ENCODE data around the gene ZNF300. TPM values are rescaled to one million over a fixed set of nuclear protein-coding genes. Genes with fewer than 3 reads are reported as not detected.
A peak's percentile ranks its signal among the peaks of the same experiment; 100 is the strongest.
"Not testable (repeated sequence)": the region's sequence is repeated elsewhere in the genome, so short reads cannot be mapped to it uniquely, and the experiment has no call there.

Gene ZNF300
- total RNA-seq = 0.54 TPM
- long read RNA-seq = 0 reads

DNA sequence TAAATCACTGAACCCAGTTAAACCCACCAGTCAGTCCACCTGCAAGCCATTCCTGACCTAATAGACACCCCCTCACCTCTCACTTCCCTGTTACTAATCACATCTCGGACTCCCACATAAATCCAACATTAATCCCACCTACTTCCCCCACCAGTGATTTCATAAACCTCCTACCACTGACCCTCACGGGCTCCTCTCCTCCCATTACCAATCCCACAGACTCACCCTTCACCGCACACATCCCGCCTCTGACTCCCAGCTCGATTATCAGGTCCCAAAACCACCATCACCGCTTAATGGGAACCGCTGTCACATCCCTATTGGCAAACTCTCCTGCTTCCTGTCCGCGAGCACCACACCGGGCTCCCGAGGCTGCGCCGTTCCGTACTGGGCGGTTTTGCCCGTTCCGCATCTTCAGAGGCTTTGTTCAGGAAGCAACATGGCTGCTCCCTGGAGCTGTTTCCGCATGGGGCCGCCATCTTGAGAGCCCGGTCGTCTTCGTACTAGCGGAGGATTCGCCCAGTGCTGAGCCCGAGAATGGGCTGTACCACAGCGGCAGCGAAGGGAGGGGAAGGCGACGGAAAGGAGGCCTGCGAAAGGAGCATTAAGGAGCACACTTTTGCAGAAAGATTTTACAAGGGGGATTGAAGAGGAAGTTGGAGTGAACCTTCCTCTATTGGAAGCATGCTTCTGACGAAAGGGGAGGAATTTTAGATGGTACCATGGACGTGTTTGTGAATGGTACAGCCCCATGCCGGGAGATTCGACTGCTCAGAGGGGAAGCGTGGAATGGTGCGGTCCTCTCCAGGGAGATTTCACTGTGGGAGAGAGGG, at the start of gene ZNF300:
TSS of gene ZNF300 (minus strand) at position 502 of the 833 bp plus-strand sequence. CDS start 1,825 bp downstream, outside the sequence.
- ATAC-seq (ENCODE audit: poor library complexity) (peak; percentile 100), DNase-seq (peak; percentile 90)
- intact Hi-C loops (cut with DNase I) = no loop called here

DNA sequence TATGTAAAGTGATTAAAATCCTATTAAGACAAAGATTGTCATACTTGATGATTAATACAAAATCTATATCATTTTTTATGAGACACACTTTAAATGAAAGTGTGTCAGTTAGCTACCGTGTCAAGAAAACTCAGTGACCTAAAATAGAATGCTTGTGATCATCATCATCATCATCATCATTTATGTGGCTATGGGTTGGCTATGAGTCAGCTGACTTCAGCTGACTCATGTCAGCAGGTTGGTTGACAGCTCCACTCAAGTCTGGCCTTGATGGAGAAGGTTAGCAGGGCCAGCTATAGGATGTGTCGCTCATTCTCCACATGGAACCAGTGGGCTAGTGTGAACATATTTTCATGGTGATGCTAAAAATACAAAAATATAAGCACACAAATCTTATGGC, 43.8 kb upstream of the ZNF300 start:
- no peak for ATAC-seq (ENCODE audit: poor library complexity)
- intact Hi-C loops (cut with DNase I) = no loop called here

DNA sequence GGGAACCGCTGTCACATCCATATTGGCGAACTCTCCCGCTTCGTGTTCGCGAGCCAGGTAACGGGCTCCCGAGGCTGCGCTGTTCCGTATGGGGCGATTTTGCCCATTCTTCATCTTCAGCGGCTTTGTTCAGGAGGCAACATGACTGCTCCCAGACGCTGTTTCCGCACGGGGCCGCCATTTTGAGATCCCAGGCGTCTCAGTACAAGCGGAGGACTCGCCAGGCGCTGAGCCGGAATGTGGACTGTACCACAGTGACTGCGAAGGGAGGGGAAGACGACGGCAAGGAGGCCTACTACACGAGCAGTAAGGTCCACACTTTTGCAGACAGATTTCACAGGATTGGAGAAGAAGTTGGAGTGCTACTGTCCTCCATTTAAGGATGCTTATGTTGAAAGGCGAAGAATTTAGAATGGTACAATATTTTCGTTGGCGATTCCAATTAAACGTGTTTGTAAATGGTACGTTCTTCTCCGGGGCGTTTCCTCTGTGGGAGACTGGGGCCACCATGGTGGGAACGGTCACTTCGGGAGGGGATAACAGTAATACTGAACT, 41.6 kb upstream of the ZNF300 start:
- ATAC-seq (ENCODE audit: poor library complexity) (peak; percentile 99), DNase-seq (peak; percentile 89)
- intact Hi-C loops (cut with DNase I) = no loop called here

More for the DNA sequence above, 43.8 kb upstream of the ZNF300 start:
- DNase-seq = no peak

DNA sequence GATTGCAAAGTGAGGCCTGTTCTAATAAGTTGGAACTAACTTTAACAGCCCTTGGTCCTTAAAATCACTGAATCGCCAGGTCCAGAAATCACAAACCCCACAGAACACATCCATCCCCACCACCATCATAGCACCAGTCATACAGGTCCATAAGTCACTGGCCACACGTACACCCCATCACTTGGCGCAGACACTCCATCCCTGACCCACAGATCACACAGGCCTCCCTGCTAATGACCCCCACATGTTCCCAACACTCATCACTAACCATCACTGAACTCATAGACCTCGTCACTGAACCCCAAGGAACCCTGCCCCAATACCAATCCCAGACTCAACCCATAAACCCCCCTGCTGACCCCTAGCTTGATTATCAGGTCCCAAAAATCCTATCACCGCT, 41.2 kb upstream of the ZNF300 start:
- DNase-seq = no peak
- ATAC-seq (ENCODE audit: poor library complexity) = peak; percentile 60
- intact Hi-C loops (cut with DNase I) = no loop called here

DNA sequence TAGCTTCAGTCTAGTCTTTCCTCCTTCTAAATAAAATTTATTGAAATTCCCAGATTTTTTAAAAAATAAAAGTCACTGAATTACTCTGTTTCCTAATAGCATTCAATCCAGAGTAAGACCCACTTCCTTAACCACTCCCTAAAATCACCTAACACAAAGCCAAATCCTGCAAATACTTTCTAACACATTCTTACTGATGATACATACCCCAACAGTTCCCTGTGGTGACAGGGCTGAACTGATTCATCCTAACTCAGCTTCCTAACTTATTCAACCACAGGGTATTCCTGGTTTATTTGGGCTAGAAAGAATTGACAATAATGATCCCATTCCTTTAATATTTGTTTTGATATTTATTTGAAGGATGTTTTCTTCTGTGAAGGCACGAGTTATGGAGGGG, 40.7 kb upstream of the ZNF300 start:
- ATAC-seq (ENCODE audit: poor library complexity) = no peak
- intact Hi-C loops (cut with DNase I) = no loop called here

DNA sequence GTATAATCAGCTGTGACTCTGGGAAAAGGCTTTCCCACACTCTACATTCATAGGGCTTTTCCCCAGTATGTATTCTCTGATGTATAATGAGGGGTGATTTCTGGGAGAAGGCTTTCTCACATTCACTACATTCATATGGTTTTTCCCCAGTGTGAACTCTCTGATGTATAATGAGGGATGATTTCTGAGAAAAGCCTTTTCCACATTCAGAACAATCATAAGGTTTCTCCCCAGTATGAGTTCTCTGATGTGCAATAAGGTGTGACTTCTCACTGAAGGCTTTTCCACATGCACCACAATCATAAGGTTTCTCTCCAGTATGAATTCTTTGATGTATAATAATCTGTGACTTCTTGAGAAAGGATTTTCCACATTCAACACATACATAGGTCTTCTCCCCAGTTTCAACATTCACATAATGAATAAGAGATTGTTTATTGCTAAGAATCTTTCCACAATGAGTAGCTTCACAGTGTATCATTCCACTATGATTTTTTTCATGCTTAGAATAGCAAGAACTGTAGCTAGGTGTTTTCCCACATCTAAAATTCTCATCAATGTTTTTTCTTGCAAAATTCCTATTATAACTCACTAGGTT, 26.7 kb upstream of the ZNF300 start:
- intact Hi-C loops (cut with DNase I) = no loop called here

More for the DNA sequence above, 40.7 kb upstream of the ZNF300 start:
- no peak for DNase-seq

DNA sequence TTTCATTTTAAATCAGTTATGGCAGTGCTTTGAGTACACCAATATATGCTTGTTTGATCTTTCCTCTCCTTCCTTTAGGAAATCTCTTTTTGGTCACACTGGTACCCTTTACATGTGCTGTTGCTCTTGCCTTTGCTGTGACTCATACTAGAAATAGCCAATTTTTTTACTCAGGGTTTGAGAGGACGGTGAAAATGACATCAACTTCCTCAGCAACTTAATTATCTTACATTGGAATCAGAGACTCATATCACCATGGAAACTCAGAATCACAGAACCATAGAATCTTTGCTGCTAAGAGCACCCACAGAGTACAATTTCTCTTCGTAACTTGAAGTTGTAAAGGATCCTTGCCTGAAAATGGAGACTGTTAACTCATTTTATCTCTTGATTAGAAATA, 13.8 kb upstream of the ZNF300 start:
- intact Hi-C loops (cut with DNase I) = no loop called here
- ATAC-seq (ENCODE audit: poor library complexity) (no peak), DNase-seq (no peak)

More for the DNA sequence above, 26.7 kb upstream of the ZNF300 start:
- ATAC-seq (ENCODE audit: poor library complexity) = no peak
- no peak for DNase-seq

DNA sequence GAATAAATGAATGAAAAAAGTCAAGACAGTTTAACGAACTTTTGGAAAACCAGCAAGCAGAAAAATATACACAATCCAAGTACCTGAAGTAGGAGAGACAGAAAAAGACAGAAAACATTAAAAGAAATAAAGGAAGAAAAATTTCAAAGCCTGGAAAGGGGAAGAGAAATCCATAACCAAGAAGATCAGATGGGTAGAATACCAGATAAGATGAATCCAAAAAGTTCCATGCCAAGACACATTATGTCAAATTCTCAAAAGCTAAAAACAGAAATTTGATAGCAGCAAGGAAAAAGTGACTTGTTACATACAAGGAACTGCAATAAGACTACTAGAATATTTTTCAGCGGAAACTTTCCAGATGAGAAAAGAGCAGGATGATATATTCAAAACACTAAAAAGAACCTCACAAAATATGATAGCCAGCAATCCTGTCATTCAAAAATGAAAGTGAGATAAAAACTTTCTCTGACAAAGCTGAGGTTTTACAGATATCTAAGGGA, 7.6 kb upstream of the ZNF300 start:
- ATAC-seq (ENCODE audit: poor library complexity) (no peak), DNase-seq (no peak)
- intact Hi-C loops (cut with DNase I) = no loop called here

DNA sequence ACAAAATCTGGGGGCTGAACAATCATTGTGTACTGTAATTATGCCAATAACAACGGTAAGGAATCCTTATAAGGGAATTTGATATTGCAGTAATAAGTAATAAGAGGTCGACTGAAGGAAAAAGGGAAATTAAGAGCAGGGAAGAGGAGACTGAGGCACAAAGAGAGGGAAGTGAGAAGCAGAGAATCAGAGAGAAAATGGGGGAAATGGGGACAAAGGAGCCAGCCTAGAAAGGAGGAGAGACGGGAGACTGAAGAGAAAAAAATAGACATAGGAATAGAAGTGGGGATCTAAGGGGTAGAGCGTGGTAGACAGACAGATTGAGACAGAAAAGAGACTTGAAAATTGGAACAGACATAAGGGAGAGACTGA, 518 bp upstream of the ZNF300 start:
- ATAC-seq (ENCODE audit: poor library complexity) (no peak), DNase-seq (no peak)
- intact Hi-C loops (cut with DNase I) = no loop called here

DNA sequence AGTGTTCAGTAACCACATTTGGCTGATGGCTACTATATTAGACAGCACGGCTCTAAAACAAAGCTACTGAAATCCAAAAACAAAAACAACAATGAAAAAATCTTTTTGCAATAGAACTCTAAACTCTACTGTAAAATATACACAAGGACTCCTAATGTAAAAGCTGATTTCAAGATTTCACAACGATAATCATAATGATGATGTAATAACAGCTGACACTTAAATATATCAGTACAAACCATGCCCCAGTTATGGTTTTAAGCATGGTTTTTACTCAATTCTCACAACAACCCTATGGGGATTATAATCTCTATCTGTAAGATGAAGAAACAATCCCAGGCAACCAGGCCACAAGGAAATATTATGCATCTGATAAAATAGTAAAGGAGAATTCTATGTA, 3.3 kb downstream of the ZNF300 start:
- DNase-seq (no peak), ATAC-seq (ENCODE audit: poor library complexity) (no peak)
- intact Hi-C loops (cut with DNase I) = no loop called here

DNA sequence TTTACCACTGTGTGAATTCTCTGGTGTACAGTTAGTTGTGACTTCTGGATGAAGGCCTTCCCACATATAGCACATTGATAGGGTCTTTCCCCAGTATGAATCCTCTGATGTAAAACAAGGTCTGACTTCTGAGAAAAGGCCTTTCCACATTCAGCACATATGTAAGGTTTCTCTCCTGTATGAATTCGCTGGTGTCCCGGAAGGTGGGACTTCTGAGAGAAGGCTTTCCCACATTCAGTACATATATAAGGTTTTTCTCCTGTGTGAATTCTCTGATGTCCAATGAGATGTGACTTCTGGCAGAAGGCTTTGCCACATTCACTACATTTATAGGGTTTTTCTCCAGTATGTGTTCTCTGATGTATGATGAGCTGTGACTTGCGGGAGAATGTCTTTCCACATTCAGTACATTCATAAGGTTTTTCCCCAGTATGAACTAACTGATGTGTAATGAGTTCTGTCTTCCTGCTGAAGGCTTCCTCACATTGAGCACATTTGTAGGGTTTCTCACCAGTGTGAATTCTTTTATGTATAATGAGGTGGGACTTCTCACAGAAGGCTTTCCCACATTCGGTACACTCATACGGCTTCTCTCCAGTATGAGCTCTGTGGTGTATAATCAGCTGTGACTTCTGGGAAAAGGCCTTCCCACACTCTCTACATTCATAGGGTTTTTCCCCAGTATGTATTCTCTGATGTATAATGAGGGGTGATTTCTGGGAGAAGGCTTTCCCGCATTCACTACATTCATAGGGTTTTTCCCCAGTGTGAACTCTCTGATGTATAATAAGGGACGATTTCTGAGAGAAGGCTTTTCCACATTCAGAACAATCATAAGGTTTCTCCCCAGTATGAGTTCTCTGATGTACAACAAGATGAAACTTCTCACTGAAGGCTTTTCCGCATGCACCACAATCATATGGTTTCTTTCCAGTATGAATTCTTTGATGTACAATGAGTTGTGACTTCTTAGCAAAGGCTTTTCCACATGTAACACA, 9.1 kb downstream of the ZNF300 start:
- intact Hi-C loops (cut with DNase I) = loop anchor here (10.0 kb wide), 1 partner anchor 59 kb away; no protein-coding TSS in a partner anchor
- no peak for DNase-seq
- ATAC-seq (ENCODE audit: poor library complexity) = no peak

DNA sequence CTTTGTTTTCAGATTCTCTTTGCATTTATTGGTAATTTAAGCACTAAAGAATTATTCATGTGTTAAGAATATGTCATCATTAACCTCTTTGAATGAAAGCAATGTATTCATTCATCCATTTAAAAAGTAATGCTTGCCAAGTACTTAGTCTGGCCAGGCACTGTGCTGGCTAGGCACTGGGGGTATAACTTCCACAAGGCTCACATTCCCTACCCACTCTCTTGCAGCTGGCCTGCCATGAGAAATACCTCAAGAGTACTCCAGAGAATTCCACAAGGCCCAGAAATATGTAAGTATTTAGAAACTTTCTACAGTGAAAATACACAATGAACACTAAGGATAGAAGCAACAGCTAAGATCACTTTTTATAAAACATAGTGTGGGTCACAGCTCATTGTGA, 25.4 kb downstream of the ZNF300 start:
- DNase-seq (no peak), ATAC-seq (ENCODE audit: poor library complexity) (no peak)
- intact Hi-C loops (cut with DNase I) = no loop called here

DNA sequence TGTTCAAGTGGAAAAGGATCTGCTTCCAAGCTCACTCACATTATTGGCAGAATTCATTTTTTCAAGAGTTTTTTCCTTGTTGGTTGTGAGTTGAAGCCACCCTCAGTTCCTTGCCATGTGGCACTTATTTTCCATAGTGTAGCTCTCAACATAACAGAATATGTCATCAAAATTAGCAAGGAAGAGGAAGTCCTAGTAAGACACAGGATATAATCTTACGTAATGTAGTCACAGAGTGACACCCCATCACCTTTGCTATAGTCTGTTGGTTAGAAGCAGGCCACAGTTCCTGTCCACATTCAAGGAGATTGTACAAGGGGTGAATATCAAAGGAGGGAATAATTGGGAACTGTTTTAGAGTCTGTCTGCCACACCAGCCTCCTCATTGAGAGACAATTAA, 42.7 kb downstream of the ZNF300 start:
- no peak for ATAC-seq (ENCODE audit: poor library complexity)
- no peak for DNase-seq
- intact Hi-C loops (cut with DNase I) = no loop called here

DNA sequence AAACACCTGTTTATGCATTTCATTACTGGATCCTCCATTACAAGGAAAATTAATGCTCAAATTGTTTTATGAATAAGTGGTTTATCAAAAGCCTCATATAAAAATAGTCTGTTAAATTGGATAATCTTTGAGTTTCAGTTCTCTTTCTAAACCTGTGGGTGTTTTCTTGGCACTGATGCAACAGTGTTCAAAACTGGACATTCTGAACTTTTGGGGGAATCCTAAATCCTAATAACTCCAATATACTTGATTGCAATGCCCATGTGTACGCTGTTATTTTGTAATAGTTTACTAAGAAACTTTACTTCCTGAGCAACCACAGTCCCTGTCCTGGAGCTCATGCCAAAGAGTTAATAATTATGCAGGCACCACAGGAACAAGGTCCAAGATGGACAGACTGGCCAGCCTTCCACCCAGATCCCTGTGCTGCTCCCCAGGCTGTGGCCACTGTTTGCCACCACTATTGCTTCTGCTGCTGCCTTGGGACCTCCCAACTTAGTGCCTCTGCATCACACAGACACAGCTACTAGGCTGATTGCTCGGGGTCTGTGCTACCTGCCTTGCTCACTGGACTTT, 44.4 kb downstream of the ZNF300 start:
- DNase-seq = no peak
- no peak for ATAC-seq (ENCODE audit: poor library complexity)
- intact Hi-C loops (cut with DNase I) = no loop called here

DNA sequence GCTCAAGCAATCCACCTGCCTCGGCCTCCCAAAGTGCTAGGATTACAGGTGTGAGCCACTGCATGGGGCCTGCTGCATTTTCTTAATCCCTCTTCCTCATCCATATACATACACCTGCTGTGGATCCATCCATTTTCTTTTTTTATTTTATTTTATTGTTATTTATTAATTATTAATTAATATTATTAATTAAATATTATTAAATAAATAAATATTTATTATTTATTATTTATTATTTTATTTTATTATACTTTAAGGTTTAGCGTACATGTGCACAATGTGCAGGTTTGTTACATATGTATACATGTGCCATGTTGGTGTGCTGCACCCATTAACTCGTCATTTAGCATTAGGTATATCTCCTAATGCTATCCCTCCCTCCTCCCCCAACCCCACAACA, 48.1 kb downstream of the ZNF300 start:
- DNase-seq; ATAC-seq (ENCODE audit: poor library complexity); intact Hi-C loops (cut with DNase I): not testable (repeated sequence)

DNA sequence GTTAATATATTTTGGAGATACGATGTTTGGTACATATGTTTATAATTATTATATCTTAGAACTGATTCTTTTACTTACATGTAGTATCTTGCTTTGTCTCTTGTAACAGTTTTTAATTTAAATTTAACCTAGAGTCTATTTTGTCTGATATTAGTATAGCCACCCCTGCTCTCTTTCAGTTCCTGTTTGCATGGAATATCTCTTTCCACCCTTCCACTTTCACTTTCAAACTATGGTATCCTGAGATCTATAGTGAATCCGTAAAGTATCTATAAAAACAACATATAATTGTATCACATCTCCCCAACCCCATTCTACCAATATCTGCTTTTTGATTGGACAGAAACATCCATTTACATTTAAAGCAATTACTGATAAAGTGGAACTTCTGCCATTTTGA, 51.2 kb downstream of the ZNF300 start:
- ATAC-seq (ENCODE audit: poor library complexity) (no peak), DNase-seq (no peak)
- intact Hi-C loops (cut with DNase I) = no loop called here

DNA sequence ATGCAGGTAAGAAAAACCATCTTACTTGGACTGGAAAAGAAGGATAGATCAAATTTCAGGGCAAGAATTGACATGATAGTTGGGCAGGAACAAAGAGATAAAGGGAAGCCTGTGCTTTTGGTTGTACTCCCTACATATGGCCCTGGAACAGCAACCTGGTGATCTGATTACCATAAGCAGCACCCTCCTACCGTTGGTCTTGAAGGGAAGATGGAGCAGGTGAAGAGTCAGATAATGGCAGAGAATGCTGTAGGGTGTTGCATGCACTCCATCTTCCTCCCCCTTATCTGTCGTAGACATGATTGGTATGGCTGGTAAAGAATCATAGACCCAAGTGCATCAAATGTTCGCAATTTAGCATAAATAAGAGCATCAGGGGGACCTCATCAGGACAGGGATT, 53.7 kb downstream of the ZNF300 start:
- ATAC-seq (ENCODE audit: poor library complexity) (no peak), DNase-seq (no peak)
- intact Hi-C loops (cut with DNase I) = no loop called here

DNA sequence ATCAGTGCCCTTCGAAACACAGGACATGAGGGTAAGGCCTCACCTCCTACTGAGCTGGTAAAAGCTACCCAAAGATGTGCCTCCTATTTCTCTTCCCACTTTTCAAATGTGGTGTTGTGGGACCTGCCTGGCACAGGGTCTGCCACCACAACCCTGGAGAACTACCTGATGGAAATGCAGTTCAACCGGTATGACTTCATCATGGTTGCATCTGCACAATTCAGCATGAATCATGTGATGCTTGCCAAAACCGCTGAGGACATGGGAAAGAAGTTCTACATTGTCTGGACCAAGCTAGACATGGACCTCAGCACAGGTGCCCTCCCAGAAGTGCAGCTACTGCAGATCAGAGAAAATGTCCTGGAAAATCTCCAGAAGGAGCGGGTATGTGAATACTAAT, 56.5 kb downstream of the ZNF300 start:
- DNase-seq (no peak), ATAC-seq (ENCODE audit: poor library complexity) (no peak)
- intact Hi-C loops (cut with DNase I) = loop anchor here (5.0 to 10.0 kb wide), 2 partner anchors 286 to 393 kb away; no protein-coding TSS in a partner anchor
